ENCODE measurements around the gene NCKAP5. TPM values are rescaled to one million over a fixed set of nuclear protein-coding genes. Genes with fewer than 3 reads are reported as not detected.

NCKAP5 gene
- total and polyA plus RNA-seq, 9 of the 15 experiments (the other 6 are each of a cell fraction or from before 2014, with no cell fraction given): not detected

DNA sequence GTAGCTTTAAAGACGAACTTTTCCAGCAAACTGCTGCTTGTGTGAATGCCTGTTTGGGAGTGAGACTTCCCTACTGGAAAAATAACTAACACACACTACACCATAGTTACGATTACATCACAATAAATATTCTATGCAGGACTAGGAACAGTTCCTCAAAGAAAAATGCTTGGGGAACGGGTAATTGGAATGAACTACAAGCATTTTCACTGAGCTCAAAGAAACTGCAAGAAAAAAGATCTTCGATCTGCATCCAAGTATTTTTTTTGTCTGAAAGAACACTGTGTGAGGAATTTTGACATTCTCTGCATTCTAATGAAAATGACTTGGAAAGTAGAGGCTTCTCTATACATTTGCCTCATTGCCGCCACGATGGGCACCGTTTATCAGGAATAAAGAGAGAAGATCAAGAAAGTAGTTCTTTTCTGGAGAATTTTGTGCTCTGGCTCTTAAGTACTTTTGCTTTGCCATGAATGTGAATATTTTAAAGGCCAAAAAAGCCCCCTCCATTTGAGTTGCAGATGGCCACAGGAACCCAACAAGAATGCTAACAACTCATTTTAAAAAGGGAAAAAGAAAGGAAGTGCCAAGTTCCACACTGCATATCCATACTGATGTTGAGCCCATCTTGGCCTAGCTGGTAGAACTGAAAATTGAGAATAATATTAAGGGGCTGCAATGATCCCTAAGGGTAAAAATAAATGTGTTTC is 911.8 kb downstream of the NCKAP5 start:
- intact Hi-C loops (cut with micrococcal nuclease): no loop called here
- in situ Hi-C loops (cut with MboI): no loop called here
- ChIA-PET POLR2A (no interaction called here), CTCF (ENCODE audit: low intra/inter-chr PET ratio) (no interaction called here)
- FAIRE-seq (no peak), DNase-seq (ENCODE audit: extremely low read depth in 1 of 4, low spot score in 3 of 4) (no peak), ATAC-seq (no peak)
- Histone ChIP-seq H4K20me1 (replicated peaks; ENCODE audit: control insufficient read depth, insufficient read depth, low read length) (no peaks in the 10 kb centered on the region), H3K9ac (ENCODE audit: insufficient read depth in 1 of 2, low read depth in 2 of 2, low read length in 2 of 2) (no peak overlapping the region), H3K27ac (ENCODE audit: extremely low read depth, low read depth, low read length) (no peak overlapping the region), H2AFZ (ENCODE audit: low read depth, low read length) (no peak overlapping the region), H3K4me1 (replicated peaks in 1 of 2; ENCODE audit: control insufficient read depth in 2 of 2, insufficient read depth in 2 of 2, low read length in 2 of 2) (no peaks in the 10 kb centered on the region), H3K4me2 (ENCODE audit: insufficient read depth, low read length) (no peak overlapping the region), H3K4me3 (no peak overlapping the region), H3K9me1 (ENCODE audit: control insufficient read depth, insufficient read depth, low read length) (no peaks in the 10 kb centered on the region), H3K27me3 (ENCODE audit: control insufficient read depth in 2 of 2, insufficient read depth in 2 of 2, low read length in 2 of 2) (no peaks in the 10 kb centered on the region), H3K36me3 (ENCODE audit: control insufficient read depth, insufficient read depth, low read length) (no peaks in the 10 kb centered on the region), H3K79me2 (ENCODE audit: control insufficient read depth, insufficient read depth, low read length) (no peaks in the 10 kb centered on the region), H3K9me3 (replicated peaks; ENCODE audit: control insufficient read depth, insufficient read depth, low read depth, low read length) (no peaks in the 10 kb centered on the region)
- no TSS peak for BruUV-seq (replicated peaks)
- WGBS (ENCODE audit: insufficient coverage, low coverage, missing lambda C conversion rate): 2% methylated on average over 7 of the region's 7 CpGs
- TF ChIP-seq, protein P1, sequence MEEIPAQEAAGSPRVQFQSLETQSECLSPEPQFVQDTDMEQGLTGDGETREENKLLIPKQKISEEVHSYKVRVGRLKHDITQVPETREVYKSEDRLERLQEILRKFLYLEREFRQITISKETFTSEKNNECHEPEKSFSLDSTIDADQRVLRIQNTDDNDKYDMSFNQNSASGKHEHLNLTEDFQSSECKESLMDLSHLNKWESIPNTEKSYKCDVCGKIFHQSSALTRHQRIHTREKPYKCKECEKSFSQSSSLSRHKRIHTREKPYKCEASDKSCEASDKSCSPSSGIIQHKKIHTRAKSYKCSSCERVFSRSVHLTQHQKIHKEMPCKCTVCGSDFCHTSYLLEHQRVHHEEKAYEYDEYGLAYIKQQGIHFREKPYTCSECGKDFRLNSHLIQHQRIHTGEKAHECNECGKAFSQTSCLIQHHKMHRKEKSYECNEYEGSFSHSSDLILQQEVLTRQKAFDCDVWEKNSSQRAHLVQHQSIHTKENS (CRISPR knock-in tag; IDR thresholded peaks at IDR 0.05): no peak
- TF ChIP-seq GTF2E2 (tag; IDR thresholded peaks at IDR 0.05) (no peak), ILF3 (IDR thresholded peaks at IDR 0.05; ENCODE audit: borderline replicate concordance) (no peak), GABPA (tag; conservative IDR thresholded peaks at IDR 0.05; ENCODE audit: low read depth) (no peak), TAF9B (IDR thresholded peaks at IDR 0.05; ENCODE audit: partially characterized antibody) (no peak), RBM15 (IDR thresholded peaks at IDR 0.05; ENCODE audit: insufficient read depth, low read length) (no peak), CAMTA2 (CRISPR knock-in tag; conservative IDR thresholded peaks at IDR 0.05) (no peak), NFXL1 (CRISPR knock-in tag; IDR thresholded peaks at IDR 0.05) (no peak), RBM22 (IDR thresholded peaks at IDR 0.05; ENCODE audit: low read depth, low read length, poor library complexity, severe bottlenecking) (no peak), YBX1 (IDR thresholded peaks at IDR 0.05) (no peak), ESRRA (IDR thresholded peaks at IDR 0.05; ENCODE audit: borderline replicate concordance, low read depth) (no peak), ZC3H8 (IDR thresholded peaks at IDR 0.05) (no peak)
- TF ChIP-seq, protein P2, sequence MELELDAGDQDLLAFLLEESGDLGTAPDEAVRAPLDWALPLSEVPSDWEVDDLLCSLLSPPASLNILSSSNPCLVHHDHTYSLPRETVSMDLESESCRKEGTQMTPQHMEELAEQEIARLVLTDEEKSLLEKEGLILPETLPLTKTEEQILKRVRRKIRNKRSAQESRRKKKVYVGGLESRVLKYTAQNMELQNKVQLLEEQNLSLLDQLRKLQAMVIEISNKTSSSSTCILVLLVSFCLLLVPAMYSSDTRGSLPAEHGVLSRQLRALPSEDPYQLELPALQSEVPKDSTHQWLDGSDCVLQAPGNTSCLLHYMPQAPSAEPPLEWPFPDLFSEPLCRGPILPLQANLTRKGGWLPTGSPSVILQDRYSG (tag; conservative IDR thresholded peaks at IDR 0.05; ENCODE audit: low read depth): no peak

Data from K562 (cell line).